NCI-H345 treated with DMSO at 0.1 percent for 48 hours (cell line): ENCODE results near the gene HHATL.

Experiments
- DNase-seq: peaks from one replicate; lab custom pipeline; 2025; ENCODE audit not compliant: unreplicated experiment; lab: John Stamatoyannopoulos, UW

Gene HHATL

GRCh38 chr3:42702066-42702951, at the start of gene HHATL:
Gene HHATL (minus strand): TSS chr3:42702798. CDS start chr3:42700826, 1,972 bp downstream.
- no peak for DNase-seq

GRCh38 chr3:42751609-42752008, 49.0 kb upstream of the HHATL start:
- DNase-seq, result no peak

- no peak for DNase-seq
Observed at GRCh38 chr3:42750834-42751233, 48.2 kb upstream of the HHATL start.

GRCh38 chr3:42749753-42750231, 47.2 kb upstream of the HHATL start:
- no peak for DNase-seq

- no peak for DNase-seq
Observed at GRCh38 chr3:42749025-42749752, 46.6 kb upstream of the HHATL start.

GRCh38 chr3:42747581-42747980, 45.0 kb upstream of the HHATL start:
- DNase-seq, result no peak

GRCh38 chr3:42746455-42747450, 44.2 kb upstream of the HHATL start:
- DNase-seq, result no peak

GRCh38 chr3:42745776-42746454, 43.3 kb upstream of the HHATL start:
- DNase-seq, result no peak

- DNase-seq, result no peak
Observed at GRCh38 chr3:42745291-42745745, 42.7 kb upstream of the HHATL start.

- DNase-seq, result no peak
Observed at GRCh38 chr3:42743204-42743995, 40.8 kb upstream of the HHATL start.

GRCh38 chr3:42742688-42743087, 40.1 kb upstream of the HHATL start:
- no peak for DNase-seq

GRCh38 chr3:42742259-42742658, 39.7 kb upstream of the HHATL start:
- no peak for DNase-seq

GRCh38 chr3:42741796-42742195, 39.2 kb upstream of the HHATL start:
- DNase-seq, result no peak

- DNase-seq, result no peak
Observed at GRCh38 chr3:42739401-42740158, 37.0 kb upstream of the HHATL start.

GRCh38 chr3:42736531-42736930, 33.9 kb upstream of the HHATL start:
- no peak for DNase-seq

GRCh38 chr3:42736081-42736480, 33.5 kb upstream of the HHATL start:
- no peak for DNase-seq

GRCh38 chr3:42735615-42736014, 33.0 kb upstream of the HHATL start:
- no peak for DNase-seq

- no peak for DNase-seq
Observed at GRCh38 chr3:42735019-42735418, 32.4 kb upstream of the HHATL start.
